Measurements from ENCODE around the gene HSPA4. TPM values are rescaled to one million over a fixed set of nuclear protein-coding genes. Genes with fewer than 3 reads are reported as not detected.

Gene HSPA4
- total RNA-seq, 2 donors from 2014 or later = 245 to 287 TPM

- WGBS, 2 experiments (ENCODE audit: insufficient coverage in 1 of 2, insufficient read length in 1 of 2) = 80 to 90% methylated on average over 5 to 7 of the region's 7 CpGs
- H3K27ac Mint-ChIP-seq = no peak overlapping the region
- DNase-seq = no peak
- Histone ChIP-seq H3K36me3 (ENCODE audit: control insufficient read depth, insufficient read depth, low read length) (no peaks in the 10 kb centered on the region), H3K9me3 (ENCODE audit: control insufficient read depth, low read length) (no peaks in the 10 kb centered on the region), H3K27me3 (ENCODE audit: control insufficient read depth, insufficient read depth, low read length, poor library complexity, severe bottlenecking) (no peaks in the 10 kb centered on the region), H3K4me1 (ENCODE audit: control insufficient read depth, insufficient read depth, low read length) (peaks cover 2% of the 10 kb centered on the region), H3K27ac (ENCODE audit: low read depth, low read length) (no peak overlapping the region), H3K4me3 (ENCODE audit: low read length) (no peak overlapping the region), H3K9ac (ENCODE audit: extremely low read depth, low read length, poor library complexity, severe bottlenecking) (no peak overlapping the region)
- H3K36me3 Mint-ChIP-seq (ENCODE audit: low read depth) = no peaks in the 10 kb centered on the region
- no peaks in the 10 kb centered on the region for H3K9me3 Mint-ChIP-seq
- no peaks in the 10 kb centered on the region for H3K4me1 Mint-ChIP-seq
- no peak for TF ChIP-seq CTCF (conservative IDR thresholded peaks at IDR 0.05)
- no peak overlapping the region for H3K4me3 Mint-ChIP-seq
- H3K27me3 Mint-ChIP-seq (ENCODE audit: insufficient read depth) = peaks cover 2% of the 10 kb centered on the region
Measured at GRCh38 chr5:133120156-133120750, 68.4 kb downstream of the HSPA4 start.

- WGBS, 2 experiments (ENCODE audit: insufficient coverage in 1 of 2, insufficient read length in 1 of 2) = 94 to 95% methylated on average over 2 of the region's 2 CpGs
- Histone ChIP-seq H3K4me1 (ENCODE audit: control insufficient read depth, insufficient read depth, low read length) (peaks cover 2% of the 10 kb centered on the region), H3K4me3 (ENCODE audit: low read length) (no peak overlapping the region), H3K9me3 (ENCODE audit: control insufficient read depth, low read length) (no peaks in the 10 kb centered on the region), H3K9ac (ENCODE audit: extremely low read depth, low read length, poor library complexity, severe bottlenecking) (no peak overlapping the region), H3K36me3 (ENCODE audit: control insufficient read depth, insufficient read depth, low read length) (no peaks in the 10 kb centered on the region), H3K27ac (ENCODE audit: low read depth, low read length) (no peak overlapping the region), H3K27me3 (ENCODE audit: control insufficient read depth, insufficient read depth, low read length, poor library complexity, severe bottlenecking) (no peaks in the 10 kb centered on the region)
- H3K4me1 Mint-ChIP-seq = no peaks in the 10 kb centered on the region
- no peaks in the 10 kb centered on the region for H3K9me3 Mint-ChIP-seq
- no peak overlapping the region for H3K27ac Mint-ChIP-seq
- no peak overlapping the region for H3K4me3 Mint-ChIP-seq
- no peak for DNase-seq
- H3K27me3 Mint-ChIP-seq (ENCODE audit: insufficient read depth) = peaks cover 2% of the 10 kb centered on the region
- no peak for TF ChIP-seq CTCF (conservative IDR thresholded peaks at IDR 0.05)
- no peaks in the 10 kb centered on the region for H3K36me3 Mint-ChIP-seq (ENCODE audit: low read depth)
Measured at GRCh38 chr5:133121080-133121479, 69.3 kb downstream of the HSPA4 start.

- Mint-ChIP-seq H3K4me1 (no peaks in the 10 kb centered on the region), H3K27ac (no peak overlapping the region), H3K4me3 (no peak overlapping the region), H3K9me3 (no peaks in the 10 kb centered on the region), H3K36me3 (ENCODE audit: low read depth) (no peaks in the 10 kb centered on the region), H3K27me3 (ENCODE audit: insufficient read depth) (peaks cover 2% of the 10 kb centered on the region)
- H3K27ac ChIP-seq (ENCODE audit: low read depth, low read length) = no peak overlapping the region
- no peaks in the 10 kb centered on the region for H3K36me3 ChIP-seq (ENCODE audit: control insufficient read depth, insufficient read depth, low read length)
- DNase-seq = no peak
- H3K27me3 ChIP-seq (ENCODE audit: control insufficient read depth, insufficient read depth, low read length, poor library complexity, severe bottlenecking) = no peaks in the 10 kb centered on the region
- H3K4me1 ChIP-seq (ENCODE audit: control insufficient read depth, insufficient read depth, low read length) = peaks cover 2% of the 10 kb centered on the region
- no peaks in the 10 kb centered on the region for H3K9me3 ChIP-seq (ENCODE audit: control insufficient read depth, low read length)
- no peak overlapping the region for H3K4me3 ChIP-seq (ENCODE audit: low read length)
- no peak overlapping the region for H3K9ac ChIP-seq (ENCODE audit: extremely low read depth, low read length, poor library complexity, severe bottlenecking)
- WGBS, 2 experiments (ENCODE audit: insufficient coverage in 1 of 2, insufficient read length in 1 of 2) = 85 to 100% methylated on average over 1 to 9 of the region's 9 CpGs
- TF ChIP-seq CTCF (conservative IDR thresholded peaks at IDR 0.05) = no peak
Measured at GRCh38 chr5:133121611-133122150, 69.9 kb downstream of the HSPA4 start.

Measured in endodermal cell (in vitro differentiated cells).